Esophagus muscularis mucosa (tissue), 4 donors: Measurements from ENCODE around the gene DENND4C. TPM values are rescaled to one million over a fixed set of nuclear protein-coding genes. Genes with fewer than 3 reads are reported as not detected.

Source experiments
- DNase-seq: peaks from one replicate; pipeline ENCODE4 v3.0.0-alpha.2; 2017; ENCODE audit errors: extremely low spot score
- H3K27ac ChIP-seq, 4 donors: fragments of 200-600 bp; sonication (generic); replicated peaks in 1 of 4; 1 replicate in 3 of 4; 2 replicates in 1 of 4; pipeline ENCODE4 v1.5.1; 2016 to 2019; ENCODE audit warnings: mild to moderate bottlenecking in 1 of 4
- H3K27me3 ChIP-seq, 4 donors: fragments of 200-600 bp; sonication (generic); one replicate each; pipeline versions ENCODE4 v1.5.1 to v1.6.0; 2016 to 2019
- H3K36me3 ChIP-seq, 4 donors: fragments of 200-600 bp; sonication (generic); one replicate each; pipeline ENCODE4 v1.5.1; 2016 to 2019
- H3K4me1 ChIP-seq, 4 donors: fragments of 200-600 bp; sonication (generic); one replicate each; pipeline ENCODE4 v1.5.1; 2016 to 2019
- H3K4me3 ChIP-seq, 4 donors: fragments of 200-600 bp; sonication (generic); 1 replicate in 2 of 4; 2 replicates in 2 of 4; pipeline ENCODE4 v1.5.1; 2016 to 2019; ENCODE audit warnings: mild to moderate bottlenecking in 4 of 4, moderate library complexity in 1 of 4
- H3K9me3 ChIP-seq, 4 donors: fragments of 200-600 bp; sonication (generic); 1 replicate in 3 of 4; 2 replicates in 1 of 4; pipeline ENCODE4 v1.5.1; 2016 to 2019
- CTCF ChIP-seq, 3 experiments: fragments of 200-600 bp in 2 of 3; fragments of 450-650 bp in 1 of 3; sonication (generic) in 2 of 3; IDR thresholded peaks; one replicate each; pipeline ENCODE4 v1.5.1; 2017 to 2019; ENCODE audit warnings: antibody characterized with exemption in 3 of 3, mild to moderate bottlenecking in 2 of 3, moderate library complexity in 1 of 3
- EP300 ChIP-seq: sonication (generic); formaldehyde crosslinking; IDR thresholded peaks from one replicate; pipeline ENCODE4 v1.6.1; 2017; ENCODE audit warnings: antibody characterized with exemption
- POLR2A ChIP-seq: fragments of 450-650 bp; IDR thresholded peaks from one replicate; pipeline ENCODE4 v1.6.1; 2017; ENCODE audit warnings: antibody characterized with exemption, moderate library complexity, mild to moderate bottlenecking, low read depth
- POLR2AphosphoS5 ChIP-seq, 2 donors: sonication (generic); formaldehyde crosslinking; IDR thresholded peaks; one replicate each; pipeline ENCODE4 v1.6.1; 2017; ENCODE audit warnings: antibody characterized with exemption in 2 of 2
- WGBS: methylation state at CpG from one replicate; pipeline ENCODE4 v1.1.5; 2018; 5-methylcytosine and 5-hydroxymethylcytosine counted together
- intact Hi-C: fragments of 100-400 bp; cut with DNase I; formaldehyde crosslinking; loops from one replicate; pipeline ENCODE4 v1.15.1; 2023
- total RNA-seq, 4 donors: library from RNA; depleted of rRNA; stranded (reverse); fragments of >200 nt; gene quantifications; one replicate each; pipeline versions ENCODE4 v1.1.0 to v1.2.1, GENCODE V29; 2016

DENND4C gene
- total RNA-seq, 4 donors from 2014 or later, result 59.1 to 97.3 (median 88.1) TPM

GRCh38 chr9:19270421-19270949 lies 40.0 kb downstream of the DENND4C start:
- intact Hi-C loops, result no loop called here
- Histone ChIP-seq H3K9me3 (no peaks in the 10 kb centered on the region), H3K36me3 (no peaks in the 10 kb centered on the region), H3K4me1 (peaks cover 0 to 12% (median 9%) of the 10 kb centered on the region in 4 donors), H3K27me3 (no peaks in the 10 kb centered on the region), H3K4me3 (no peak overlapping the region), H3K27ac (no peak overlapping the region)
- TF ChIP-seq POLR2AphosphoS5 (IDR thresholded peaks at IDR 0.05), result no peak
- no peak for TF ChIP-seq CTCF (IDR thresholded peaks at IDR 0.05)
- no peak for TF ChIP-seq POLR2A
- no peak for TF ChIP-seq EP300
- WGBS, result 100% methylated on average over 1 of the region's 1 CpG
- DNase-seq, result no peak

DNA sequence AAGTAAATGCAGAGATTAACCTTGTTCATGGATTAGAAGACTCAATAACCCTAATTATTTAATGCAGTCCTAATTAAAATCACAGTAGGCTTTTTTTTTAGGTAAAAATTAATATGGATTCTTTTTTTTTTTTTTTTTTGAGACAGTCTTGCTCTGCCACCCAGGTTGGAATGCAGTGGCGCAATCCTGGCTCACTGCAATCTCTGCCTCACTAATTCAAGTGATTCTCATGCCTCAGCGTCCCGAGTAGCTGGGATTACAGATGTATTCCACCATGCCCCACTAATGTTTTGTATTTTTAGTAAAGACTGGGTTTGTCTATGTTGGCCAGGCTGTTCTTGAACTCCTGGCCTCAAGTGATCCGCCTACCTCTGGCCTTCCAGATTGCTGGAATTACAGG lies 40.6 kb downstream of the DENND4C start:
- TF ChIP-seq POLR2A (no peak), EP300 (no peak), POLR2AphosphoS5 (IDR thresholded peaks at IDR 0.05) (no peak), CTCF (IDR thresholded peaks at IDR 0.05) (no peak)
- 98% methylated on average over 4 of the region's 4 CpGs for WGBS
- Histone ChIP-seq H3K4me1 (peaks cover 0 to 12% (median 11%) of the 10 kb centered on the region in 4 donors), H3K9me3 (no peaks in the 10 kb centered on the region), H3K27me3 (no peaks in the 10 kb centered on the region), H3K27ac (no peak overlapping the region), H3K36me3 (no peaks in the 10 kb centered on the region), H3K4me3 (no peak overlapping the region)
- DNase-seq, result no peak
- intact Hi-C loops, result no loop called here

DNA sequence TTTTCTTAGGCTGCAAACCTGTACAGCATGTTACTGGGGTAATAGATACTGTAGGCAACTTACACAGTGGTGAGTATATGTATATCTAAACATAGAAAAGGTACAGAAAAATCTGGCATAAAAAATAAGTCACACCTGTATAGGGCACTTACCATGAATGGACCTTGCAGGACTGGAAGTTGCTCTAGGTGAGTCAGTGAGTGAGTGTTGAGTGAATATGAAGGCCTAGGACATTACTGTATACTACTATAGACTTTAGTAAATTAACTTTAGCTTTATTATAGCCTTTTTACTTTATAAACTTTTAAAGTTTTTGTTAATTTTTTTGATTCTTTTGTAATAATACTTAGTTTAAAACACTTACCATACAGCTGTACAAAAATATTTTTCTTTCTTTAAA lies 51.3 kb downstream of the DENND4C start:
- intact Hi-C loops, result no loop called here
- no peak overlapping the region for H3K4me3 ChIP-seq
- no peak overlapping the region for H3K27ac ChIP-seq
- no peak for DNase-seq
- H3K4me1 ChIP-seq, result peaks cover 14 to 32% (median 24%) of the 10 kb centered on the region in 4 donors
- TF ChIP-seq POLR2A (no peak), CTCF (IDR thresholded peaks at IDR 0.05) (no peak)
- no peaks in the 10 kb centered on the region for H3K27me3 ChIP-seq
- H3K36me3 ChIP-seq, result peaks cover 0 to 2% (median 0%) of the 10 kb centered on the region in 4 donors
- H3K9me3 ChIP-seq, result no peaks in the 10 kb centered on the region

DNA sequence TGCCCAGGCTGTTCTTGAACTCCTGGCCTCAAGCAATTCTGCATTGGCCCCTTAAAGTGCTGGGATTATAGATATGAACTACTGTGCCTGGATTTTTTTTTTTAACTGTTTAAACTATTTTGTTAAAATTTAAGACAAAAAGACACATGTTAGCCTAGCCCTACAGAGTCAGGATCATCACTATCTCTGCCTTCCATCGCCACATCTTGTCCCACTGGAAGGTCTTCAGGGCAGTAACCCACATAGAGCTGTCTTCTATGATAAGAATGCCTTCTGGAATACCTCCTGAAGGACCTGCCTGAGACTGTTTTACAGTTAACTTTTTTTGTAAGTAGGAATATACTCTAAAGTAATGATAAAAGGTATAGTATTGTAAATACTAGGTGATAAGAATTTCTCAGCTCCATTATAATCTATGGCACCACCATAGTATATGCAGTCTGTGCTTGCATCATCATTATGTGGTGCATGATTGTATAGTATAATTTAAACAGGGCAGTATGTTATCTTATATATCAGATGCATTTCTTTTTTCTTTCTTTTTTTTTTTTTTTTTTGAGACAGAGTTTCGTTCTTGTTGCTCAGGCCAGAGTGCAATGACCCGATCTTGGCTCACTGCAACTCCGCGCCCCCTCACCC lies 52.7 kb downstream of the DENND4C start:
- TF ChIP-seq POLR2AphosphoS5 (IDR thresholded peaks at IDR 0.05) (no peak), CTCF (IDR thresholded peaks at IDR 0.05) (no peak), POLR2A (no peak), EP300 (no peak)
- intact Hi-C loops, result no loop called here
- WGBS, result 96% methylated on average over 5 of the region's 5 CpGs
- no peaks in the 10 kb centered on the region for H3K9me3 ChIP-seq
- DNase-seq, result no peak
- H3K4me1 ChIP-seq, result peaks cover 17 to 36% (median 27%) of the 10 kb centered on the region in 4 donors
- H3K36me3 ChIP-seq, result peaks cover 0 to 11% (median 0%) of the 10 kb centered on the region in 4 donors
- no peak overlapping the region for H3K27ac ChIP-seq
- H3K27me3 ChIP-seq, result no peaks in the 10 kb centered on the region
- H3K4me3 ChIP-seq, result no peak overlapping the region

- Histone ChIP-seq H3K27ac (no peak overlapping the region), H3K9me3 (no peaks in the 10 kb centered on the region), H3K4me1 (peaks cover 17 to 39% (median 27%) of the 10 kb centered on the region in 4 donors), H3K27me3 (no peaks in the 10 kb centered on the region), H3K4me3 (no peak overlapping the region), H3K36me3 (peaks cover 0 to 11% (median 4%) of the 10 kb centered on the region in 4 donors)
- intact Hi-C loops, result no loop called here
- TF ChIP-seq POLR2AphosphoS5 (IDR thresholded peaks at IDR 0.05) (no peak), CTCF (IDR thresholded peaks at IDR 0.05) (no peak), EP300 (no peak), POLR2A (no peak)
- 58% methylated on average over 3 of the region's 3 CpGs for WGBS
- no peak for DNase-seq
These were observed 54.2 kb downstream of the DENND4C start for GRCh38 chr9:19284729-19285128.
